ENCODE results near the gene KLHL30. TPM values are rescaled to one million over a fixed set of nuclear protein-coding genes. Genes with fewer than 3 reads are reported as not detected.

KLHL30 gene
- total and polyA plus RNA-seq, 8 donors, result 0.06 to 1.0 (median 0.15) TPM

DNA sequence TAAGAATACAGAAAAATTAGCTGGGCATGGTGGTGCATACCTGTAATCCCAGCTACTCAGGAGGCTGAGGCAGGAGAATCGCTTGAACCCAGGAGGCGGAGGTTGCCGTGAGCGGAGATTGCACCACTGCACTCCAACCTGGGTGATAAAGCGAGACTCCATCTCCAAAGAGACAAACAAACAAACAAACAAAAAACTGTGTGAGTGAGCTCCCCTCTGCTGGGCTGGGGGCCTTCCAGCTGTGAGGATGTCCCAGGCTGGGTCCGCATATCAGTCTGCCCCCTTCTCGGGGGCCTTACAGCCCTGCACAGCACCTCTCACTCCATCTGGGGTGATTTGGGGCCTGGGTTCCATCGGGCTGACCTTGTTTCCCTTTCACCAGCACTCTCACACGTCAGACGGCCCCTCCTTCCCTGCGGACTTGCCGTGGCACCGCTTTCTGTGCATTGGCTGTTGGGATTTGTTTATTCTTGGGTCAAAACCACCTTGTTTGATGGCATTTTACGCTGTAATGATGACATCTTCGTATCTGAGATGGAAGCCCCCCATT lies 2.8 kb upstream of the KLHL30 start:
- H3K4me1 ChIP-seq, result peaks cover 0 to 22% of the 10 kb centered on the region in 2 donors
- H3K27me3 ChIP-seq, result peaks cover 0 to 12% of the 10 kb centered on the region in 2 donors
- DNase-seq, result peak in 1 of 4 donors; percentile 37
- H3K9me3 ChIP-seq, result no peaks in the 10 kb centered on the region
- ATAC-seq, result no peak
- TF ChIP-seq, protein P1, sequence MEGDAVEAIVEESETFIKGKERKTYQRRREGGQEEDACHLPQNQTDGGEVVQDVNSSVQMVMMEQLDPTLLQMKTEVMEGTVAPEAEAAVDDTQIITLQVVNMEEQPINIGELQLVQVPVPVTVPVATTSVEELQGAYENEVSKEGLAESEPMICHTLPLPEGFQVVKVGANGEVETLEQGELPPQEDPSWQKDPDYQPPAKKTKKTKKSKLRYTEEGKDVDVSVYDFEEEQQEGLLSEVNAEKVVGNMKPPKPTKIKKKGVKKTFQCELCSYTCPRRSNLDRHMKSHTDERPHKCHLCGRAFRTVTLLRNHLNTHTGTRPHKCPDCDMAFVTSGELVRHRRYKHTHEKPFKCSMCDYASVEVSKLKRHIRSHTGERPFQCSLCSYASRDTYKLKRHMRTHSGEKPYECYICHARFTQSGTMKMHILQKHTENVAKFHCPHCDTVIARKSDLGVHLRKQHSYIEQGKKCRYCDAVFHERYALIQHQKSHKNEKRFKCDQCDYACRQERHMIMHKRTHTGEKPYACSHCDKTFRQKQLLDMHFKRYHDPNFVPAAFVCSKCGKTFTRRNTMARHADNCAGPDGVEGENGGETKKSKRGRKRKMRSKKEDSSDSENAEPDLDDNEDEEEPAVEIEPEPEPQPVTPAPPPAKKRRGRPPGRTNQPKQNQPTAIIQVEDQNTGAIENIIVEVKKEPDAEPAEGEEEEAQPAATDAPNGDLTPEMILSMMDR (IDR thresholded peaks at IDR 0.05), result no peak
- H3K27ac ChIP-seq, result no peak overlapping the region
- no peaks in the 10 kb centered on the region for H3K36me3 ChIP-seq
- H3K4me3 ChIP-seq, result no peak overlapping the region
- intact Hi-C loops (cut with DNase I), result no loop called here

DNA sequence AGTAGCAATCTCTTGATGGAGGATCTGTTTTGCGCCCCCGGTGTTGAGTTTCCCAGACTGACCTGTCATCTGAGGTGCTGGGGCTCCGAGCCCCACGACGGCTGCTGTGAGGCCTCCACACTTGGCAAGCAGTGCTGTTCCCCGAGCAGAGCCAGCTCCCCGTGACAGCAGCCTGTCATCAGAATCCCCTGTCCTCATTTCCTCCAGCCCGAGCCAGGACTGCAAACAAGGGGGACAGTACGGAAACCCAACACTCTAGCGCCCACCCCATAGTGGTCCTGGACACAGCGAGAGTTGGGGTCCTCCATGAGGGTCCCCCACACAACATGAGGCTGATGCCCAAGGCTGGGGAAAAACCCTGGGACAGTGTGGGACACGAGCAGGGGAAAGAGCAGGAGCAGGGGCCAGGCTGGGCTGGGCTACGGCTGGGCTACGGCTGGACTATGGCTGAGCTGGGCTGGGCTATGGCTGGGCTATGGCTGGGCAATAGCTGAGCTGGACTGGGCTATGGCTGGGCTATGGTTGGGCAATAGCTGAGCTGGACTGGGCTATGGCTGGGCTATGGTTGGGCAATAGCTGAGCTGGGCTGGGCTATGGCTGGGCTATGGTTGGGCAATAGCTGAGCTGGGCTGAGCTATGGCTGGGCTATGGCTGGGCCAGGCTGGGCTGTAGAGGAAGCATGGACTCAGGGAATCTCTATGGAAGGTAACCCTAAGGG lies 1.5 kb upstream of the KLHL30 start:
- Histone ChIP-seq H3K9me3 (no peaks in the 10 kb centered on the region), H3K4me1 (peaks cover 0 to 34% of the 10 kb centered on the region in 2 donors), H3K4me3 (no peak overlapping the region), H3K36me3 (no peaks in the 10 kb centered on the region), H3K27ac (no peak overlapping the region), H3K27me3 (peaks cover 0 to 12% of the 10 kb centered on the region in 2 donors)
- DNase-seq, result peak in 3 of 4 donors; percentile 41 to 77 (median 51)
- intact Hi-C loops (cut with DNase I), result no loop called here
- TF ChIP-seq, protein P1 (IDR thresholded peaks at IDR 0.05), result no peak
- peak; percentile 25 for ATAC-seq

DNA sequence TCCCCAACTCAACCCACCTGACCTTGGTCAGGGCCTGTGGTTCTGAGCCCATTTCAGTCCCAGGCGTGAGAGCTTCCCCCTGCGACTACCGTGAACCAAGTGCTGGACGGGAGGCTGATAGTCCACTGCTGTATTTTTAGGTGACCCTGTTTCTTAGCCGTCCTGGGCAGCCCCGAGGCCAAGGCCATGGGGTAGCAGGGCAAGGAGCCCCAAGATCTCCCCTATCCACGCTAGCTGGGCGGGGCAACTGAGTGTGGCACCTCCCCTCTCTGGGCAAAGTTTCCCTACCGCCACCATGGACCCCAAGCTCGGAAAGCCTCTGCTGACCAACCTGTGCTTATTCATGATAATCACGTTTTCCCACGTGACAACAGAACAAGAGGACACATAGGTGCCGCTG lies 583 bp upstream of the KLHL30 start:
- no peaks in the 10 kb centered on the region for H3K9me3 ChIP-seq
- H3K27ac ChIP-seq, result no peak overlapping the region
- H3K36me3 ChIP-seq, result no peaks in the 10 kb centered on the region
- ATAC-seq, result no peak
- peaks cover 0 to 35% of the 10 kb centered on the region in 2 donors for H3K4me1 ChIP-seq
- TF ChIP-seq, protein P1 (IDR thresholded peaks at IDR 0.05), result no peak
- H3K27me3 ChIP-seq, result peaks cover 0 to 12% of the 10 kb centered on the region in 2 donors
- H3K4me3 ChIP-seq, result no peak overlapping the region
- intact Hi-C loops (cut with DNase I), result no loop called here
- DNase-seq, result peak in 1 of 4 donors; percentile 41

- DNase-seq, result peak in 1 of 4 donors; percentile 76
- no peak overlapping the region for H3K4me3 ChIP-seq
- H3K9me3 ChIP-seq, result no peaks in the 10 kb centered on the region
- no peak for ATAC-seq
- TF ChIP-seq, protein P1 (IDR thresholded peaks at IDR 0.05), result peak; percentile 18 to 53
- intact Hi-C loops (cut with DNase I), result no loop called here
- H3K27me3 ChIP-seq, result peaks cover 0 to 12% of the 10 kb centered on the region in 2 donors
- H3K4me1 ChIP-seq, result peaks cover 0 to 35% of the 10 kb centered on the region in 2 donors
- H3K27ac ChIP-seq, result no peak overlapping the region
- no peaks in the 10 kb centered on the region for H3K36me3 ChIP-seq
Observed at GRCh38 chr2:238139196-238140039, 950 bp downstream of the KLHL30 start.

DNA sequence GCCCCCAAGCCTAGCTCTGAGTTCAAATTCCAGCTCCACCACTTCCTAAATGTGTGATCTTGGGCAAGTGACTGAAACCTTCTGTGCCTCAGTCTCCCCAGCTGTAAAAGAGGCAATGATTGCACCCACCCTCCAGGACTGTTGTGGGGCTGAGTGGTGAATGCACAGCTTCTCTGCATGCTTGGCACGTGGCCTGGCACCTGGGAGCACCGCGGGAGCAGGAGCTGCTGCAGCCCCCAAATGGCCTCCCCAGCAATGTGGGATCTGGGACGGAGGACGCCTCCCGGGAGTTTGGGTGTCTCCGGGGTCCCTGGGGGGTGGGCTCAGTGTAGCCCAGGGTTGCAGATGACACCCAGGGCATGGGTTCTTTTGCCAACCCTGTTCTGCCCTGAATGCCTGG lies 1.6 kb downstream of the KLHL30 start:
- Histone ChIP-seq H3K9me3 (no peaks in the 10 kb centered on the region), H3K27me3 (peaks cover 0 to 12% of the 10 kb centered on the region in 2 donors), H3K27ac (no peak overlapping the region), H3K36me3 (no peaks in the 10 kb centered on the region), H3K4me1 (peaks cover 0 to 35% of the 10 kb centered on the region in 2 donors), H3K4me3 (no peak overlapping the region)
- peak in 1 of 4 donors; percentile 61 for DNase-seq
- intact Hi-C loops (cut with DNase I), result no loop called here
- TF ChIP-seq, protein P1 (IDR thresholded peaks at IDR 0.05), result no peak
- ATAC-seq, result no peak

Measured in left lung (tissue), 10 donors.